H1 (cell line): Measurements from ENCODE around the gene HLA-G. TPM values are rescaled to one million over a fixed set of nuclear protein-coding genes. Genes with fewer than 3 reads are reported as not detected.

Experiments
- ASH2L ChIP-seq: fragments of 200-600, 300-600 bp; sonication (generic); IDR thresholded peaks from one replicate; pipeline ENCODE4 v1.7.1; 2017; ENCODE audit warnings: low read length
- ATF2 ChIP-seq: IDR thresholded peaks from 2 replicates; pipeline ENCODE4 v1.6.1; 2012; ENCODE audit warnings: low read length, inconsistent platforms
- BACH1 ChIP-seq: IDR thresholded peaks from 2 replicates; pipeline ENCODE4 v1.6.1; 2012; ENCODE audit warnings: low read length, improper control_type of control experiment
- E2F6 ChIP-seq: IDR thresholded peaks from 2 replicates; pipeline ENCODE4 v1.6.1; 2012; ENCODE audit warnings: inconsistent platforms
- EZH2 ChIP-seq: fragments of 200-600 bp; sonication (generic); IDR thresholded peaks from 2 replicates; pipeline ENCODE4 v1.7.1; 2012; ENCODE audit warnings: low read depth, mild to moderate bottlenecking, moderate library complexity, low read length, inconsistent platforms; ENCODE audit not compliant: severe bottlenecking
- JUN ChIP-seq: IDR thresholded peaks from 2 replicates; pipeline ENCODE4 v1.6.1; 2011; ENCODE audit warnings: low read depth, mild to moderate bottlenecking, improper control_type of control experiment, low read length
- KDM1A ChIP-seq: fragments of 200-600, 300-600 bp; sonication (generic); IDR thresholded peaks from 2 replicates; pipeline ENCODE4 v1.7.1; 2016; ENCODE audit warnings: mild to moderate bottlenecking, low read length, borderline replicate concordance
- KDM4A ChIP-seq: IDR thresholded peaks from one replicate; pipeline ENCODE4 v1.7.1; 2012; ENCODE audit warnings: low read depth, mild to moderate bottlenecking, moderate library complexity, low read length, inconsistent platforms; ENCODE audit not compliant: severe bottlenecking
- NANOG ChIP-seq: IDR thresholded peaks from 2 replicates; pipeline ENCODE4 v1.6.1; 2011; ENCODE audit warnings: low read length, low read depth, mild to moderate bottlenecking, inconsistent platforms; ENCODE audit not compliant: insufficient read depth, poor library complexity, severe bottlenecking
- PHF8 ChIP-seq: fragments of 200-600 bp; sonication (generic); conservative IDR thresholded peaks from 2 replicates; pipeline ENCODE4 v1.7.1; 2012; ENCODE audit warnings: low read depth, mild to moderate bottlenecking, inconsistent platforms, low read length, moderate library complexity
- RNF2 ChIP-seq: fragments of 200-900, 300-1000 bp; sonication (generic); IDR thresholded peaks from 2 replicates; pipeline ENCODE4 v1.7.1; 2016; ENCODE audit warnings: borderline replicate concordance, low read depth, mild to moderate bottlenecking, antibody characterized with exemption, low read length; ENCODE audit not compliant: poor library complexity, severe bottlenecking; ENCODE audit errors: missing control alignments
- SIN3A ChIP-seq, 2 experiments: IDR thresholded peaks in 1 of 2; conservative IDR thresholded peaks in 1 of 2; 2 replicates each; pipeline ENCODE4 v1.6.1; 2011 to 2012; ENCODE audit warnings: low read length in 2 of 2, improper control_type of control experiment in 1 of 2, low read depth in 1 of 2, mild to moderate bottlenecking in 1 of 2
- SUZ12 ChIP-seq: fragments of 200-600 bp; sonication (generic); IDR thresholded peaks from 2 replicates; pipeline ENCODE4 v1.6.1; 2012; ENCODE audit warnings: mild to moderate bottlenecking, inconsistent platforms, low read length, moderate library complexity, mixed read lengths
- TBP ChIP-seq: IDR thresholded peaks from 2 replicates; pipeline ENCODE4 v1.6.1; 2011; ENCODE audit warnings: low read depth, low read length, improper control_type of control experiment
- polyA plus RNA-seq, 7 experiments: library from polyadenylated mRNA; depleted of rRNA in 3 of 7; stranded (reverse) in 5 of 7; unstranded in 2 of 7; fragments of >200 nt in 5 of 7; fragments of 200-250 nt in 2 of 7; gene quantifications; 1 replicate in 5 of 7; 2 replicates in 1 of 7; 4 replicates in 1 of 7; pipeline versions ENCODE4 v1.2.1 to v1.2.3, GENCODE V29; 2011 to 2013; ENCODE audit warnings: missing spikeins in 2 of 7, mixed read lengths in 2 of 7
- total RNA-seq: library from RNA; stranded (reverse); fragmentation: NEBNext Ultra II Directional; extraction: Animal tissue kit (Norgen Biotek cat#: 25700); gene quantifications from 2 replicates; pipeline ENCODE4 v1.2.1, GENCODE V29; 2021

HLA-G gene
- total and polyA plus RNA-seq, 2 of the 8 experiments (the other 6 are each of a cell fraction or from before 2014, with no cell fraction given), result 3.2 to 4.8 TPM

- 0 out of 2 replicates have a peak, but pooled peaks have one; percentile 35 for TF ChIP-seq PHF8
- TF ChIP-seq NANOG, result no peak
- TF ChIP-seq E2F6, result no peak
- TF ChIP-seq ATF2, result no peak
- peak; percentile 57 for TF ChIP-seq ASH2L
- no peak for TF ChIP-seq JUN
- no peak for TF ChIP-seq RNF2
- peak; percentile 7; the same call in 1 of the 2 replicates for TF ChIP-seq BACH1
- peak; percentile 75 for TF ChIP-seq EZH2
- no peak for TF ChIP-seq TBP
- TF ChIP-seq KDM1A, result no peak
- peak; percentile 60; the same call in 1 of the 2 replicates for TF ChIP-seq SUZ12
- 0 out of 4 replicates have a peak, but pooled peaks of 1 of the 2 experiments have one; percentile 26 for TF ChIP-seq SIN3A (conservative IDR thresholded peaks at IDR 0.05 in 1 of 2, IDR thresholded peaks at IDR 0.05 in 1 of 2; ENCODE audit: low read depth in 1 of 2, low read length in 2 of 2)
- peak; percentile 94 for TF ChIP-seq KDM4A
Observed at GRCh38 chr6:29827579-29828470, at the start of gene HLA-G (continued).
